Mucosa of rectum (tissue), 2 donors: ENCODE data around the gene OPRL1.

Experiments used
- H3K27ac ChIP-seq, 2 donors: one replicate each; pipeline ENCODE4 v1.7.0; 2013; ENCODE audit warnings: inconsistent platforms in 2 of 2, low read depth in 2 of 2, low read length in 2 of 2
- H3K27me3 ChIP-seq, 2 donors: one replicate each; pipeline ENCODE4 v1.7.0; 2013; ENCODE audit warnings: low read length in 2 of 2; ENCODE audit not compliant: control insufficient read depth in 2 of 2, insufficient read depth in 2 of 2
- H3K36me3 ChIP-seq, 2 donors: one replicate each; pipeline ENCODE4 v1.7.0; 2013; ENCODE audit warnings: low read length in 2 of 2; ENCODE audit not compliant: control insufficient read depth in 2 of 2, insufficient read depth in 2 of 2
- H3K4me1 ChIP-seq, 2 donors: one replicate each; pipeline ENCODE4 v1.7.0; 2013; ENCODE audit warnings: low read length in 2 of 2, mild to moderate bottlenecking in 1 of 2; ENCODE audit not compliant: control insufficient read depth in 2 of 2, insufficient read depth in 2 of 2
- H3K4me3 ChIP-seq, 2 donors: one replicate each; pipeline ENCODE4 v1.7.0; 2013; ENCODE audit warnings: low read length in 2 of 2
- H3K9ac ChIP-seq, 2 donors: one replicate each; pipeline ENCODE4 v1.7.0; 2013; ENCODE audit warnings: low read length in 2 of 2, low read depth in 1 of 2, mild to moderate bottlenecking in 1 of 2
- H3K9me3 ChIP-seq, 2 donors: one replicate each; pipeline ENCODE4 v1.7.0; 2013; ENCODE audit warnings: low read length in 2 of 2; ENCODE audit not compliant: control insufficient read depth in 2 of 2
- donor health status: healthy.
- donor health status: Normal muscosa, but diverticular disease.

Gene OPRL1

DNA sequence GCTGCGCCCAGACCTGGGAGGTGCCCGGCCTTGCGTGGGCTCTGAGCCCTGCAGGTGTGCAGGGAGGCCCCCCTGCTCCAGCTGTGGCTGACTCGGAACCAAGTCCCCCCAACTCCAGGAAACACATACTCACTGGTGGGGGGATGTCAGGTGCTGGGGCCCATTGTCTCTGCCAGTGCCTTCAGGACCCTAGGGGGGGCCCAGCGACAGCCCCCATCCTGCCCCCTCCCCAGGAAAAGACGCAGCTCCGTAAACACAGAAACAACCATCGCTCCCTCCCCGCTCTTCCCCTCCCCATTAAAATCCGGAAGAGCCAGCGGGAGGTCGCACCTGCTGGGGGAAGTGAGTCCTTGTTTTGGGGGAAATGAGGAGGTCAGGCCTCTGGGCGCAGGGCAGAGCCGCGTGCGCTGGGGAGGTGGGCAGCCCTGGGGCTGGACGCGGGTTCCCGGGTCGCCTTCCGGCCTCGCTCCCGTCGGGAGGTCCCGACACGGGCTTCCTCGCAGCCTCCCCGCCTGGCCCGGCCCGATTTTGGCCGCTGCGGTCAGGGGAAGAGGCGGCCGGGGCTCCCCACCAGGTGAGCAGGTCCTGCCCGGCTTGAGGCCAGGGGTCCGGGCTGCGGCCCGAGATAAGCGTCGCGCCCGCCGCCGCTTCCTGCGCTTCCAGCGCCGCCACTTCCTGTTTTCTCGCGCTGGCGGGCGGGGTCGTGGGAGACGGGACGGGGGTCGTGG lies 37.7 kb upstream of the OPRL1 start:
- H3K27ac ChIP-seq: no peak overlapping the region
- peak overlapping the region in 1 of 2 donors; percentile 60 for H3K9ac ChIP-seq
- peak overlapping the region; percentile 2 to 44 for H3K4me3 ChIP-seq
- H3K27me3 ChIP-seq: peaks cover 41 to 57% of the 10 kb centered on the region in 2 donors
- no peaks in the 10 kb centered on the region for H3K36me3 ChIP-seq
- H3K9me3 ChIP-seq: no peaks in the 10 kb centered on the region
- peaks cover 7 to 11% of the 10 kb centered on the region in 2 donors for H3K4me1 ChIP-seq

DNA sequence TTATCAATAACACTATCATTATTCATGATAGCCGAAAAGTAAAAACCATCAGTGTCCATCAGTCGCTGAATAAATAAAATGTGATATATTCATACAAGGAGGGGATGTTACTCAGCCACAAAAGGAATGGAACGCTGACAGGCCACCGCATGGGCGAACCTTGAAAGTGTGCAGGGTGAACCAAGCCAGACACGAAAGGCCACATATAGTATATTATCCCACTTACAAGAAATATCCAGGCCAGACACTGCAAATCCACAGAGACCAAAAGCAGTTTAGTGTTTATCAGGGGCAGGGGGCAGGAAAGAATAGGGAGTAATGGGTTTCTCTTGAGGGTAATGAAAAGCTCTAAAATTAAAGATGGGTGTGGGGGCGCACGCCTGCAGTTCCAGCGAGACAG lies 36.1 kb upstream of the OPRL1 start:
- no peaks in the 10 kb centered on the region for H3K36me3 ChIP-seq
- H3K9me3 ChIP-seq: no peaks in the 10 kb centered on the region
- H3K9ac ChIP-seq: no peak overlapping the region
- H3K4me1 ChIP-seq: peaks cover 6 to 7% of the 10 kb centered on the region in 2 donors
- no peak overlapping the region for H3K4me3 ChIP-seq
- H3K27ac ChIP-seq: no peak overlapping the region
- peaks cover 41 to 58% of the 10 kb centered on the region in 2 donors for H3K27me3 ChIP-seq

DNA sequence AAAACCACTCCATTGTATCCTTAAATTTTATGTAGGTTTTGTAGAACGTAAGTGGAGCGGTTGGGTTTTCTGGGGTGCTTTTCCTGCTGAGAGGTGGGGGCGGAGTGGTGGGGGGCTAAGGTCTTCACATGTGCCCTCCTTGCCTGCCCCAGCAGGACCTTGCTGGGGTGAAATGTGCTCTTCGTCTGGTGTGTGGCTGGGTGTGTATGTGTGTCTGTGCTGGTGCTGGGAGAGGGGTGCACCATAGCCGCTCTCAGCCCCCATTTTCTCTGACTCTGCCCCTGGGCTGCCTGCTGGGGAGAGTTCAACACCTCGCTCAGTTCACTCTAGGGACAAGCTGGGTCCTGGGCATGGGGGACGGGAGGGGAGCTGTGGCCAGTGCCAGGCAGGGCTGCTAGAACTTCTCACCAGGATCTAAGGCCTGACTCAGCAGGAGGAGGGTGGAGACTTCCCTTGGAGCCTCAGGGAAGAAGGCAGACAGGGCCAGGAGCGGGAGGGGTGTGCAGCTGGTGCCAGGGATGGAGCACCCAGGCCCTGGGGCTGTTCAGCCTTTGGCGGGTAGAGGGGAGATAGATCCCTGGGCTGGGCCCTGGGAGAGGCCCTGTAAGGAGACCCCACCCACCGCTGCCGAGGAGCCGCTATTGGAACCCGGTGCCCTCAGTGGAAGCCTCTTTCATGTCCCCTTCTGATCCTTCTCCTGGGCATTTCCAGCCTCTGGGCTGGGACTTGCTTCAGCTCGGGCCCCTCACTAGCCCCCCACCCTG lies 35.2 kb upstream of the OPRL1 start:
- Histone ChIP-seq H3K27me3 (peaks cover 40 to 55% of the 10 kb centered on the region in 2 donors), H3K9ac (no peak overlapping the region), H3K4me3 (no peak overlapping the region), H3K9me3 (no peaks in the 10 kb centered on the region), H3K27ac (no peak overlapping the region), H3K4me1 (peaks cover 0 to 5% of the 10 kb centered on the region in 2 donors), H3K36me3 (no peaks in the 10 kb centered on the region)

DNA sequence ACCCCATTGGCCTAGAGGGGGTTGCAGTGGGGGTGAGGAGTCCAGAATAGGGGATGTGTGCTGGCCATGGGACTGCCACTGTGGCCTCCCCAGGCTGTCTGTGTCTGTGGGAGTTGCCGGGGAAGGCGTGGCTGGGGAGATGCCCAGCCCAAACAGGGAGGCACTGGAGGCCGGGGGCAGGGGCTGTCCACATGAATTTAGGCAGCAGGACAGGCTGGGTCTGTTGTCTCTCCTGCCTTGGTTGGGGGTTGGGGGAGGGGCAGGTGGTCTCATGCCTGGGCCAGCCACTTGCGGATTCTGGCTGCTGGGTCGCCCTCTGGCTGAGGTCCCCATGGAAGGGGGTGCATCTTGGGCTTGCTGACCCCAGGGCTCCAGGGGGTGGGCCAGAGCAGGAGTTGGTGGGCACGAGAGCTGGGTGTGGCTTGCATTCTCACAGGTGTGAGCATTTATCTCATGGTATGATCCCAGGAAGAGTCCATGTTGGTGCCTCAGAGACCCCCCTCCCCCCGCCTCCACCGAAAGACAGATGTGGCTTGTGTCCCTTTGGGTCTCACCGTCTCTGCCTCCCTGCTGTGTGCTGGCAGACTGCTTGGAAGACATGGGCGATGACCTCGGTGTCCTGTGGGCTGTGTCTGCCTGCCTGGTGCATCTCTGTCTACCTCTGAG lies 34.4 kb upstream of the OPRL1 start:
- peaks cover 0 to 5% of the 10 kb centered on the region in 2 donors for H3K4me1 ChIP-seq
- H3K27ac ChIP-seq: no peak overlapping the region
- no peaks in the 10 kb centered on the region for H3K36me3 ChIP-seq
- peaks cover 40 to 55% of the 10 kb centered on the region in 2 donors for H3K27me3 ChIP-seq
- no peak overlapping the region for H3K9ac ChIP-seq
- no peaks in the 10 kb centered on the region for H3K9me3 ChIP-seq
- H3K4me3 ChIP-seq: no peak overlapping the region

DNA sequence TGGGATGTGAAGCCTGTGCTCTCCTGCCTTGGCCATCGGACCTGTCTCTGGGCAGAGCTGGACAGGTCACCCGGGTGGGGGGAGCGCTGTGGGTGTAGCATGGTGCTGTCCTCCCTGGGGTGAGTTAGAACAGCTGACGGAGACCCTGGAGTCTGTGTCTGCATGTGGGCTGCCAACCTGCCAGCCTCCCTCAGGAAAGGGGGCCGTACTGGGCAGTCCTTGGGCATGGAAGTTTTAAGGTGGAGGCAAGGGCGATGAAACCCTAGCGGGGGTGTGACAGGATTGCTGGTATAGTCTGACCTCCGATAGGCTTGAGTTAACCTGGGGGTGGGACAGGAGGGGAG lies 32.9 kb upstream of the OPRL1 start:
- Histone ChIP-seq H3K9me3 (no peaks in the 10 kb centered on the region), H3K27me3 (peaks cover 40 to 57% of the 10 kb centered on the region in 2 donors), H3K4me3 (no peak overlapping the region), H3K27ac (no peak overlapping the region), H3K4me1 (peaks cover 0 to 4% of the 10 kb centered on the region in 2 donors), H3K9ac (no peak overlapping the region), H3K36me3 (no peaks in the 10 kb centered on the region)

DNA sequence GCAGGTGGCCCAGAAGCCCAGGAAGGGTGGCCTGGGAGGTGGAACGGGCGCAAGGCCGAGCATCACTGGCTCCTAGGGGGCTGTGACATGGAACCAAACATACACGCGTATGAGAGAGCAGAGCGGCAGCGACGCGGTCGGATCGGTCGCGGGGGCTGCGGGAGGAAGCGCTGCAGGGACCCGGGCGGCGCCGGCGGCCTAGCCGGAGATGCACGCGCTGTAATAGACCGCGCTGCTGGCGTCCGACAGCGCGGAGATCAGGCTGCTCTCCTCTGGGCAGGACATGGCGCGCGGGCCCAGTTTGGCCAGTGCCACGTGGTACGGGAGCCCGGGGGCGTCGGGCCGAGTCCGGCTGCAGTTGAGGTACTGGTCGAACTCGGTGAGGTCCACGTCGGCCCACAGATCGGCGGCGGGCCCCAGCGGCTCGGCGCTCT lies 31.9 kb upstream of the OPRL1 start:
- peaks cover 40 to 62% of the 10 kb centered on the region in 2 donors for H3K27me3 ChIP-seq

DNA sequence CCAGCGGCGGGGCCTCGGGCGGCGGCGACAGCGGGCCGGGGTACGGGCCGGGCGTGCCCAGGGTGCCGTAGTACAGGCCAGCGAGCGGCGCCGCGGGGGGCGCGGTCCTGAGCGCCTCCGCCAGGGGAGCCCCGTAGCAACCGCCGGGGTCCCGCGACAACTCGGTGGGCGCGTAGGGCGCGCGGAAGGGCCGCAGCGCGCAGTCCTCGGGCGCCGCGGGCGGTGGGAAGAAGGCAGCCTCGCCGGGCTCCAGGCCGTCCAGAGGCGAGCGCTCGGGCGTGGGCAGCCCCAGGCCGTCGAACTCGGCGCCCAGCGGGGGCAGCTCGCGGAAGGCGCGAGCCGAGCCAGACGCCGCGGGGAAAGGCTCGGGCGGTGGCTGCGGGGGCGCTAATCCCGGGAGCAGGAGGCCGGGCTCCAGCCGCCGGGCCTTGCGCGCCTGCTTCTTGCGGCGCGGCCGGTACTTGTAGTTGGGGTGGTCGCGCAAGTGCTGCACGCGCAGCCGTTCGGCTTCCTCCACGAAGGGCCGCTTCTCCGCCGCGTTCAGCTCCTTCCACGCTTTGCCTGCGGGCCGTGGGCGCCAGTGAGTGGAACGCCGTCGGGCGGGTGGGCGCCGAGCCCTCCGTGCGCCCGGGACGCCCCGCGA lies 31.4 kb upstream of the OPRL1 start:
- H3K27me3 ChIP-seq: peaks cover 38 to 67% of the 10 kb centered on the region in 2 donors
- peaks cover 0 to 2% of the 10 kb centered on the region in 2 donors for H3K4me1 ChIP-seq
- no peak overlapping the region for H3K4me3 ChIP-seq
- H3K36me3 ChIP-seq: no peaks in the 10 kb centered on the region
- no peak overlapping the region for H3K9ac ChIP-seq
- no peak overlapping the region for H3K27ac ChIP-seq
- H3K9me3 ChIP-seq: no peaks in the 10 kb centered on the region

More for the DNA sequence above, 31.9 kb upstream of the OPRL1 start:
- Histone ChIP-seq H3K9ac (no peak overlapping the region), H3K4me1 (peaks cover 0 to 2% of the 10 kb centered on the region in 2 donors), H3K4me3 (no peak overlapping the region), H3K27ac (no peak overlapping the region), H3K9me3 (no peaks in the 10 kb centered on the region), H3K36me3 (no peaks in the 10 kb centered on the region)

DNA sequence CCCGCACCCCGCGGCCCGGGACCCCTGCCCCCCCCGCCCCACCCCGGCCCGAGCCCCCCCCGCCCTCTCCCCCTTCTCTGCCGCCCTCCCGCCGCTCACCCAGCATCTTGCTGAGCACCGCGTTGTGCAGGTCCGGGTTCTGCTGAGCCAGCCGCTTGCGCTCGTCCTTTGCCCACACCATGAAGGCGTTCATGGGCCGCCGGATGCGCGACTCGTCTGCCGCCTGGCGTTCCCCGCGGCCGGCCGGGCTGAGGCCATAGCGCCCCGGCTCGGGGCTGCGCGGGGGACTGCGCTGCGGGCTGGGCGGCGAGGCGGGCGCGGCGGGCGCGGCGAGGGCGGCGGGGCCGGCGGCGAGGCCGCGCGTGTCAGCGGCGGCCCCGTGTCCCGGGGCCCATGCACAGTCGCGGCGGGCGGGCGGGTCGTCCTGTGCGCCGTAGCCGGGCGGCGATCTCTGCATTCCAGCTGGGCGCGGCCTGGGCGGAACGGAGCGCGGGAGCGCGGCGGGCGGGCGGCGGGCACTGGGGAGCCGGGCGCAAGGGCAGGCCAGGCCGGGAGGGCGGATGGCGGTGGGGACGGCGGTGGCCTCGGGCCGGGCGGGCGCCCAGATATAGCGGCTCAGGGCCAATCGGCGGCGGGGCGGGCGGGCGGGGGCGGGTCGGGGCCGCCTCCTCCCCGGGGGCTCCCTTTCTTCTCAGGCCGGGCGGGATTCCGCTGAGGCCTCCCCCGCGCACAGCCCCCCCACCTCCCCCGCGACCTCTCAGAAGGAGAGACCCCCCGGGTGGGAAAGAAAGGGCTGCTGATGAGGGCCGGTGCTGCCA lies 30.6 kb upstream of the OPRL1 start, which contains the start of gene SOX18:
TSS of gene SOX18 (minus strand) at position 580 of the 818 bp plus-strand sequence. CDS start at position 457, 123 bp downstream.
- Histone ChIP-seq H3K27ac (peak within 1 kb of the TSS; percentile 48), H3K36me3 (no peaks in the 10 kb centered on the region), H3K9me3 (no peaks in the 10 kb centered on the region), H3K27me3 (peaks cover 37 to 69% of the 10 kb centered on the region in 2 donors), H3K4me1 (peaks cover 0 to 2% of the 10 kb centered on the region in 2 donors), H3K9ac (no peak within 1 kb of the TSS), H3K4me3 (no peak within 1 kb of the TSS)

DNA sequence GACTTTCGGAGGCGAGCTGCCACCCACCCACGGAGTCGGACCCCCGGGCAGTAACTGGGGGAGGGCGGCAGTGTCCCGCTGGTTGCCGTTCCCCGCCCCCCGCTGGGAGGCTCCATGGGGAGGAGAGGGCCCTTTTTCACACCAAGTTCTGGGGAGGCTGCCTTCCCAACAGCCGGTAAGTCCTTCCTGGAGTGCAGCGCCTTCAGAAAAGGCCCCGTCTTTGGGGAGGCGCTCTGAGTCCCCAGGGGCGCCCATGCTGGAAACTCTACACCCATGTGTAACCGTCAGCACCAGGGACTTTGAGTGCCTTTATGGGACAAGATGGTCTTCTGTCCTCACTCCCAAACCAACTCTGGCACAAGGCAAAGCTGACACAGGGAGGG lies 30.0 kb upstream of the OPRL1 start:
- H3K9me3 ChIP-seq: no peaks in the 10 kb centered on the region
- H3K27me3 ChIP-seq: peaks cover 36 to 73% of the 10 kb centered on the region in 2 donors
- peaks cover 0 to 2% of the 10 kb centered on the region in 2 donors for H3K4me1 ChIP-seq
- H3K4me3 ChIP-seq: no peak overlapping the region
- no peak overlapping the region for H3K9ac ChIP-seq
- H3K27ac ChIP-seq: peak overlapping the region; percentile 13 to 48
- H3K36me3 ChIP-seq: no peaks in the 10 kb centered on the region
